GM21825 (cell line): Measurements from ENCODE around the gene MTFP1.
"Not testable (repeated sequence)": the region's sequence is repeated elsewhere in the genome, so short reads cannot be mapped to it uniquely, and the experiment has no call there.

Experiments used
- ATAC-seq: cut with Tn5 transposase; IDR thresholded peaks from one replicate; pipeline ENCODE4 v1.9.1; 2021; ENCODE audit warnings: mild to moderate bottlenecking, moderate library complexity; ENCODE audit not compliant: unreplicated experiment

MTFP1 gene

GRCh38 chr22:30401024-30401423, 24.5 kb upstream of the MTFP1 start:
- ATAC-seq, result not testable (repeated sequence)

- no peak for ATAC-seq
Measured at GRCh38 chr22:30402028-30402765, 23.4 kb upstream of the MTFP1 start.

GRCh38 chr22:30402766-30403104, 22.8 kb upstream of the MTFP1 start:
- not testable (repeated sequence) for ATAC-seq

- no peak for ATAC-seq
Measured at GRCh38 chr22:30404307-30404706, 21.3 kb upstream of the MTFP1 start.

GRCh38 chr22:30405731-30406130, 19.8 kb upstream of the MTFP1 start:
- ATAC-seq, result no peak

- ATAC-seq, result no peak
Measured at GRCh38 chr22:30406400-30406799, 19.2 kb upstream of the MTFP1 start.

- ATAC-seq, result no peak
Measured at GRCh38 chr22:30408388-30409102, 17.0 kb upstream of the MTFP1 start.

- no peak for ATAC-seq
Measured at GRCh38 chr22:30411780-30412179, 13.8 kb upstream of the MTFP1 start.

- no peak for ATAC-seq
Measured at GRCh38 chr22:30413001-30413400, 12.6 kb upstream of the MTFP1 start.

GRCh38 chr22:30413745-30414524, 11.6 kb upstream of the MTFP1 start:
- no peak for ATAC-seq

GRCh38 chr22:30414525-30415047, 11.0 kb upstream of the MTFP1 start:
- no peak for ATAC-seq

- ATAC-seq, result no peak
Measured at GRCh38 chr22:30416403-30416802, 9.2 kb upstream of the MTFP1 start.

- no peak for ATAC-seq
Measured at GRCh38 chr22:30416837-30417236, 8.7 kb upstream of the MTFP1 start.

GRCh38 chr22:30420347-30421125, 5.0 kb upstream of the MTFP1 start:
- ATAC-seq, result no peak

- no peak for ATAC-seq
Measured at GRCh38 chr22:30421695-30422480, 3.7 kb upstream of the MTFP1 start.

- no peak for ATAC-seq
Measured at GRCh38 chr22:30422481-30423300, 2.9 kb upstream of the MTFP1 start.

- ATAC-seq, result peak; percentile 16
Measured at GRCh38 chr22:30423301-30423958, 2.1 kb upstream of the MTFP1 start.

- peak; percentile 74 for ATAC-seq
Measured at GRCh38 chr22:30423959-30424533, 1.5 kb upstream of the MTFP1 start.
